ENCODE data around the gene RAD18. TPM values are rescaled to one million over a fixed set of nuclear protein-coding genes. Genes with fewer than 3 reads are reported as not detected.

RAD18 gene
- polyA plus RNA-seq, 3 donors = 1.2 to 6.4 (median 2.0) TPM

GRCh38 chr3:8884630-8885290, 78.5 kb downstream of the RAD18 start:
- no peak overlapping the region for H3K27ac ChIP-seq (ENCODE audit: low read depth, low read length)
- 75 to 89% (median 83%) methylated on average over 1 of the region's 1 CpG for WGBS, 3 donors

DNA sequence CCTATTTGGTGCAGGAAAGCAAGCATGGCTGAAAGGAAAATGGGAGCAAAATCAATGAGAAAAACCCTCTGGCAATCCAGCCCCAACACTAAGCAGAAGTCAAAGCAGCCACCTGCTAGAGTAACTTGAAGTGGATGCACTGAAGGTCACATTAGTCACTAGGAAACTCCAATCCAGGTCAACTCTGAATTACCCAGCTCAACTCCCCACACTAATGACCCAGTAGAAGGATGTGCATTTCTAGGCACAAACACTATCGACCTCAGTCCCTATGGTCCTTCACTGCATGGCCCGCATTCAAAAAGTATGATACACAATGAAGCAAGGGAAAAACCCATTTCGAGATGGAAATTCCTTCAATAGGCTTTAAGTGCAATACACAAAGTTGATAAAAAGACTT, 80.6 kb downstream of the RAD18 start:
- H3K27ac ChIP-seq (ENCODE audit: low read depth, low read length) = no peak overlapping the region
- 86 to 94% (median 92%) methylated on average over 3 of the region's 3 CpGs for WGBS, 3 donors

GRCh38 chr3:8882171-8882593, 81.1 kb downstream of the RAD18 start:
- no peak overlapping the region for H3K27ac ChIP-seq (ENCODE audit: low read depth, low read length)
- WGBS, 3 donors = 64 to 71% (median 64%) methylated on average over 3 of the region's 3 CpGs

DNA sequence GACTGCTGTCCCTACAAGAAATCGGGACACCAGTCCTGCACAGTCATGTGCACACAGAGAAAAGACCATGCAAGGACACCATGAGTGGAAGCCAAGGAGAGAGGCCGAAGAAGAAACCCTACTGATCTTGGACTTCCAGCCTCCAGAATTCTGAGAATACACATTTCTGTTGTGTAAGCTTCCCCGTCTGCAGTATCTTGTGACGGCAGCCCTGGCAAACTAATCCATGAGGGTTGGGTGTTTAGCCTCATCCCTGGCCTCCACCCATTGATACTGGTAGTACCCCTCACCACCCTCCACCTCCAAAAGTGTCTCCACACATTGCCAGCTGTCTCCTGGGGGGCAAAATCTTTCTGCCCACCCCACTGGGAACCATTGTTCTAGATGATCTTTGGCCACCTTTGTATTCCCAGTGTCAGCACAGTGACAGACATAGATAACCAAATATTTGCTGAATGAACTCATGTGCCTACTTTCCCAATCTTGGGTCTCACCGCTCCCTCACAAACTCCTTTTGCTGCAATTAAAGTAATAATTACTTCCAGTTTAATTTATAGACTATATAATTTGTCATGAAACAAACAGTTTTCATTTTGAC, 83.8 kb downstream of the RAD18 start:
- no peak overlapping the region for H3K27ac ChIP-seq (ENCODE audit: low read depth, low read length)
- WGBS, 3 donors = 97 to 98% (median 97%) methylated on average over 5 of the region's 5 CpGs

DNA sequence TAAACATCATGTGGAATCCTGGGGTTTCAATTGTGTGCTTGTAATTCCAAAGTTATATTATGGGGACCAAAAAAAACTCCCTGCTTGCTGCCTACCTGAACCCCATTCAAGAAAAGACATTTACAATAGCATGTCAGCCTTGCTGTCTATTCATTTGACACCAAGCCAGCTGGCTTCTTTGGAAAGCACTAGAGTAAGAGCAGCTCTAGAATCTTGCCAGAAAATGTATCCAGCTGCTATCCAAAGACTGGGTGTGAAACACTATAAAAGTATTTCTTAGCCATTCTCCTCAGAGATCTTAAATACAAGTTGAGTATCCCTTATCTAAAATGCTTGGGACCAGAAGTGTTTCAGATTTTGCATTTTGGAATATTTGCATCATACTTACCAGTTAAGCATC, 87.4 kb downstream of the RAD18 start:
- no peak overlapping the region for H3K27ac ChIP-seq (ENCODE audit: low read depth, low read length)

DNA sequence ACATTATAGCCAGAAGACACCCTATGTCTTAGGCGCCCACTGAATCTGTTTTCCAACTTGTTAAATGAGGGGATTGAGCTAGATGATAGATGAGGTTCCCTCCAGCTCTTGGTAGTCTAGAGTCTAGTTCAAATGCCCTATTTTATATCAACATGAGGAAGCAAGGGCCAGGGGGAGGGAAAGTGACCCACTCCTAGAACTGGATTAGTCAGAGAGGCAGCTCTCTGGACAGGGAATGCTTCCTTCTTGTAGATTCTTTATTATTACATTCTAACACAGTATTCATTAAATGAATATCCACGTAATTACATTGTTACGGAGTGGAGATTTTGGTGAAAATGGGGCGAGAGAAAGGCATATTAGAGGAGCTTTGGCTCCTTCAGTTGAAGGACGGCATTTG, 89.5 kb downstream of the RAD18 start:
- H3K27ac ChIP-seq (ENCODE audit: low read depth, low read length) = no peak overlapping the region
- WGBS, 3 donors = 97 to 99% (median 98%) methylated on average over 5 of the region's 5 CpGs

GRCh38 chr3:8872261-8872660, 91.0 kb downstream of the RAD18 start:
- no peak overlapping the region for H3K27ac ChIP-seq (ENCODE audit: low read depth, low read length)
- WGBS, 3 donors = 69 to 81% (median 79%) methylated on average over 1 of the region's 1 CpG

- WGBS, 3 donors = 89 to 96% (median 94%) methylated on average over 3 of the region's 3 CpGs
Observed at GRCh38 chr3:8871306-8871705, 92.0 kb downstream of the RAD18 start.

GRCh38 chr3:8870134-8870533, 93.1 kb downstream of the RAD18 start:
- WGBS, 3 donors = 88 to 94% (median 94%) methylated on average over 7 of the region's 7 CpGs
- no peak overlapping the region for H3K27ac ChIP-seq (ENCODE audit: low read depth, low read length)

More at GRCh38 chr3:8871306-8871705, 92.0 kb downstream of the RAD18 start:
- no peak overlapping the region for H3K27ac ChIP-seq (ENCODE audit: low read depth, low read length)

- 85 to 91% (median 89%) methylated on average over 2 of the region's 2 CpGs for WGBS, 3 donors
- no peak overlapping the region for H3K27ac ChIP-seq (ENCODE audit: low read depth, low read length)
Observed at GRCh38 chr3:8869613-8870012, 93.7 kb downstream of the RAD18 start.

DNA sequence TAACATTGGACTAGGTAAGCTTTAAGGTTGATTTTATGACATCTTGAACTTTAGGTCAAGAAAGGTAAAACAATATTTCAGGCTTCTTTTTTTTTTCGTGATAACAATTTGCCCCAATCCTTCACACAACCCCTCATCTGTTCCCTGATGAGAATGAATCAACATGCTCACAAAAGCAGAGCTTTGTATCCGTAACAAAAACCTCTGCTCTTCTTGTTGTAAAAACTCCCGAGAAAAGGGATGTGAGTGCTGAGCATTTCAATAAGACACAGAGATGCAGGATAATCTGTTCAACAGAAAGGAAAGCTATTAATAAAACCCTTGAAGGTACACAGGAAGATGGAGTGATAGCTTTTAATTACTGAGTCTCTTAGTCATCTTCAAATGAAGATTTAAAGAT, 94.3 kb downstream of the RAD18 start:
- no peak overlapping the region for H3K27ac ChIP-seq (ENCODE audit: low read depth, low read length)
- 84 to 89% (median 87%) methylated on average over 3 of the region's 3 CpGs for WGBS, 3 donors

- H3K27ac ChIP-seq (ENCODE audit: low read depth, low read length) = no peak overlapping the region
- WGBS, 3 donors = 72 to 81% (median 75%) methylated on average over 3 of the region's 3 CpGs
Observed at GRCh38 chr3:8867646-8868045, 95.6 kb downstream of the RAD18 start.

DNA sequence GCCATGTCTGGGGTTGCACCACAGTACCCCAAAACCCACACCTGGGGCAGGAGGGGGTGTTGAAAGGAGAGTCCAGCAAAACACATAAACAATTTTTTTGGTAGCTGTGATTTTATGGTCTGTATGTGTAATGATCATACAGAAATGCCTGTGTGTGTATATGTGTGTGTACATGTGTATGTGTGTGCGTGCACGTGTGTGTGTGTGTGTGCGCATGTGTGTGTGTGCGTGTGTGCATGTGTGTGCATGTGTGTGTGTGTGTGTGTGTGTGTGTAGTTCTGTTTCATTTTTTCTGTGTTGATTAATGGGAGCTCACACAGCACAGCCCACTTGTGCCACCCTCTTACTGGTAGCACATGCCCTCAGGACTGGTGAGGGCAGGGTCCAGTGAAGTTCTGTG, 97.6 kb downstream of the RAD18 start:
- H3K27ac ChIP-seq (ENCODE audit: low read depth, low read length) = no peak overlapping the region
- 95 to 99% (median 95%) methylated on average over 4 of the region's 4 CpGs for WGBS, 3 donors

DNA sequence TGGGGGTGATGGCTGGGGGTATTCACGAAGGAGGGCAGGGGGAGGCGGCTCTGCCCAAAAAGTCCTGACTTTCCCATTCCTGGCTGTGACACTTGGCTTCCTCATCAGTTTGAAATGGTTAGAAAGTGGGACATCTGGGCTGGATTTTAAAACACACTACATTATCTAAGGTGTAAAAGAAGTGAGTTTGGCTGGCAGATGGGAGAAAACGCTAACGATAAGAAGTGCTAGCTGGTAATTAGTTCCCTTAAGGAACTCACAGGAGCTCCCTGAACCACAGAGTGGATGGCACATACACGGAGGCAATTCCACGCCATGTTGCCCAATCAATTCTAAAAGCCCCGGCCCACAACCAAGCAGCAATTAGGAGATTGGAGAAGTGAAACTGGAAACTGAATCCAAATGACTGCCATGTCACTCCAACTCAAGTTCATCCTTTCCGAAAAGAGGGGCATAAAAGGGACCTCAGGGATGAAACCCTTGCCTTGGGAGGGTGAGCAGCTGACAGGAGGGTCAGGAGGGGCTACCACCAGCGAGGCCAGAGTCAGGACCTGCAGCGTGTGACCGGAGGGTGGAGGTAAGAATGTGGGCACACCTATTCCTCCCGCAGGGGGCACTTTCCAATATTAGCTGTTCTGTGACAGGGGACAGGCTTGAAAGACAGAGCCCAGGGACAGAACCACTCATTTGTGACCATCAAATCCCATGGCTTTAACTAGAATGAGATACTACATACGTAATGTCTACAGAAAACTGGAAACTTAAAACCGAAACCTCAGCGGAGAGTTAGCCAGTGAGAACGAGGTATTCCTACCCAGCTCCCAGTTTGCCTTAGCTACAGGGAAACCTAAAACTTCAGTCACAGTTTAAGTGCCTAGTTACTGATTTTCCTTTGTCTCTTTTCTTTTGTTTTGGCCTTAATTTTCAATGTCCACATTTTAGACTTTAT, 98.6 kb downstream of the RAD18 start:
- no peak overlapping the region for H3K27ac ChIP-seq (ENCODE audit: low read depth, low read length)
- WGBS, 3 donors = 80 to 85% (median 82%) methylated on average over 16 of the region's 16 CpGs

DNA sequence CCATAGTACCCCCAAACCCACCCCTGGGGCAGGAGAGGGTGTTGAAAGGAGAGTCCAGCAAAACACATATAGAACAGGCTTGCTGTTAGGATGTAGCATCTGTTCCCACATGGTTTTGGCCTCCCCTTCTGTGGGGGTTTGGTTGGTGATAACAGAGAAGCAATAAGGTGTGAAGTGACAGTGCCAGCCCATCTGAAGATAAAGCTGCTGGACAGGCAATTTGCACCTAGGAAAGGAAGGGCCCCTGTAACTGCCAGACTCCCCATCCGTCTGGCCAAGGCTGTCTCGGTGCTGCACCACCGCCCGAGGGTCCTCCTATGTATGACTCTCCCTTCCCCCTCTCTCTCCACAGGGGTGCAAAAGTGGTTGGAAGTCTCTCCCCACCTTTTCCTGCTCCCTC, 99.4 kb downstream of the RAD18 start:
- WGBS, 3 donors = 78 to 97% (median 96%) methylated on average over 4 of the region's 4 CpGs
- no peak overlapping the region for H3K27ac ChIP-seq (ENCODE audit: low read depth, low read length)

DNA sequence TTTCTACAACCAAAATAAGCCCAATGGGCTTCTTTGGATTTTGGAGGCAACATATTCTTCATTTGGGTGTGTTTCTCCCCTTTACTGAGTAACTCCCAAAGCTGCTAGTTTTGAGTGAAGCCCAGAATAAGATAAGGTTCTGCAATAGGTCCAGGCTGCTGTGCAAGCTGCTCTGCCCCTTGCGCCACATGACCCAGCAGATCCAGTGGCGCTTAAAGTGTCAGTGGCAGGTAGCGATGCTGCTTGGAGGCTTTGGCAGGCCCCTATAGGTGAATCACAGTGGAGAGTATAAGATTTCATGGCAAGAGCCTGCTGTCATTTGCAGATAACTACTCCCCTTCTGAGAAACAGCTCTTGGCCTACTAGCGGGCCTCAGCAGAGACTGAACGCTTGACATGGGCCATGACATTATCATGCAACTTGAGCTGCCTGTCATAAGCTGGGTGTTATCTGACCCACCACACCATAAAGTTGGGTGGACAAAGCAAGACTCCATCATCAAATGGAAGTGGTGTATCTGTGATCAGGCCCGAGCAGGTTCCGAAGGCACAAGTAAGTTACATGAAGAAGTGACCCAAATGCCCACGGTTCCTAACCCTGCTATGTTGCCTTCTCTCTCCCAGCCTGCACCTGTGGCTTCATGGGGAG, 105.4 kb downstream of the RAD18 start:
- WGBS, 3 donors = 96 to 98% (median 96%) methylated on average over 8 of the region's 8 CpGs
- no peak overlapping the region for H3K27ac ChIP-seq (ENCODE audit: low read depth, low read length)

- no peak overlapping the region for H3K27ac ChIP-seq (ENCODE audit: low read depth, low read length)
- 71 to 78% (median 74%) methylated on average over 1 of the region's 1 CpG for WGBS, 3 donors
Observed at GRCh38 chr3:8856721-8857120, 106.6 kb downstream of the RAD18 start.

DNA sequence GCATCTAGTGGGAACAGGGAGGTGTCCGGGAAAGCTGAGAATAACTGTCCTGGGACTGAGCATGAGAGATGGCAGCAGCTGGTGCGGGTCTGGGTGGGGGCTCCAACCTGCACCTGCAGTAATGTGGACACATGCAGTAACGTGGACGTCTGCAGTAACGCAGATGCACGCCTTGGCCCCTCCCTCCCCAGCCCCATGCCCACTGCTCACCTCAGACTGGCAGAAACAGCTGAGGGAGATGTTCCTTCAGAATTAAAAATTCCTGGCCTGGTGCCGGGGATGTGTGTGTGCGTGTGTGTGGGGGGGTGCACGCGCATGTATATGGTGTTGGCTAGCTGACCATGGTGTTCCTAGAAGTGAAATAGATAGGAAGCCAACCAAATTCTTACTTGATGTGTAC, 107.2 kb downstream of the RAD18 start:
- no peak overlapping the region for H3K27ac ChIP-seq (ENCODE audit: low read depth, low read length)
- WGBS, 3 donors = 95 to 96% (median 96%) methylated on average over 10 of the region's 10 CpGs

DNA sequence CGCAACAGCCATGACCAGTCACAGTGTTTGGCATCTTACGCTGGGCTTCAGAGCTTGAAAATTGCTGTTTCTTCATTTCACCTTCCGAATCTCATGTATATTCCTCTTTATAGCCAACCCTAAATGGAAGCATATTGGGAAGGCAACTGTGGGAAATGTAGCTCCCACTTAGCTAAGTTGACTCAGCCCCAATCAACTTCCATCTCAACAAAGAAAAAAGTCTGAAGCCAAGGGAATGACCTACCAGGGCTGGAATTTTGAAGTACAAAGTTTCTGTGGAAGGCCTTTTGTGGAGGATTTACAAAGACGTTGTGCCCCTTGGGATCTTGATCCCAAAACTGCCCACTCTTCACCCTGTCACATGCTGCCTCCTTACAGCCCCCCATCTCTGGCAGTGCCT, 108.6 kb downstream of the RAD18 start:
- no peak overlapping the region for H3K27ac ChIP-seq (ENCODE audit: low read depth, low read length)
- 92 to 95% (median 93%) methylated on average over 4 of the region's 4 CpGs for WGBS, 3 donors
